VCaP (cell line): ENCODE results near the gene ZC2HC1C.
A peak's percentile ranks its signal among the peaks of the same experiment; 100 is the strongest.

Experiments used
- H3K27ac ChIP-seq: fragments of 450-650 bp; 2 replicates; pipeline ENCODE4 v1.5.1; 2017
- TF ChIP-seq, protein P1 (sequence below): fragments of 450-650 bp; conservative IDR thresholded peaks from 2 replicates; pipeline ENCODE4 v1.5.1; 2017; ENCODE audit warnings: mild to moderate bottlenecking, moderate library complexity

Gene ZC2HC1C

DNA sequence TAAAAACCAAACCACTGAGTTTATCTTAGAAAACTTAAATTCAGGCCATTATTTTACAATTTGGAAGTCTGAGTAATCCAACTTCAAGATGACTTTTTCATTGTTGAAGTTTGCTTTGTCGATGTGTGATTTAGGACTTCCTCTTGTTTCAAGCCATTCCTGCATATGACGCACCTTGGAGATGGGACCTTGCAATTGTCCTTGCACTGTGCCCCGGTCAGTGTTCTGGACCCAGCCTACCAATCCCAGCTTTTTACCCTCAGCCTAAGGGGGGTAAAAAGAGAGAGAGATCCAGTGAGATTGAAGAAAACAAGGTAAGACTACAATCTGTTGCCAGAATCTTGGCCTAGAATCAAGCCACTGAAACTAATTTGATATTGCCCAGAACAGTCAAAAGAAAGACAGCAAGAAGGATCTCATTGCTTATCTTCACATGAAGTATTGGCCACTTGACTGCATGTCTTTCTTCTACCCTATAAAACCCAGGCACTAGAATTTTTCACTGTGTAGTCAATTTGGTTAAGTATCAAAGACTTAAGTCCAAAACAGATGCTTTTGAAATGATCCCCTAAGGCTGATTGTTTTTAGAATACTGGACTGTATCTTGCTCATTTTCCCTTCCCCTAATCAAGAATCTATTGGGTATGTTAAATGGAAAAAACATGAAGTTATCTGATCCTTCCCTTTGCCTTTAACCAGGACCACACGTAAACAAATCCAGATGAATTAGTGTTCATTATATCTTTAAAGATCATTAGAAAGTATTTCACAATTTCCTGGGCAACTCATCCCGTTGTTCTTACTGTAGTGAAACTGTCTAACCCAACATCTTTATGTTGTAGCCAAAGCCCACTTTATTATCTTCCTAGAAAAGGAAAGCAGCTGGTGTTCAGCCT lies 15.8 kb upstream of the ZC2HC1C start:
- no peak overlapping the region for H3K27ac ChIP-seq
- TF ChIP-seq, protein P1, sequence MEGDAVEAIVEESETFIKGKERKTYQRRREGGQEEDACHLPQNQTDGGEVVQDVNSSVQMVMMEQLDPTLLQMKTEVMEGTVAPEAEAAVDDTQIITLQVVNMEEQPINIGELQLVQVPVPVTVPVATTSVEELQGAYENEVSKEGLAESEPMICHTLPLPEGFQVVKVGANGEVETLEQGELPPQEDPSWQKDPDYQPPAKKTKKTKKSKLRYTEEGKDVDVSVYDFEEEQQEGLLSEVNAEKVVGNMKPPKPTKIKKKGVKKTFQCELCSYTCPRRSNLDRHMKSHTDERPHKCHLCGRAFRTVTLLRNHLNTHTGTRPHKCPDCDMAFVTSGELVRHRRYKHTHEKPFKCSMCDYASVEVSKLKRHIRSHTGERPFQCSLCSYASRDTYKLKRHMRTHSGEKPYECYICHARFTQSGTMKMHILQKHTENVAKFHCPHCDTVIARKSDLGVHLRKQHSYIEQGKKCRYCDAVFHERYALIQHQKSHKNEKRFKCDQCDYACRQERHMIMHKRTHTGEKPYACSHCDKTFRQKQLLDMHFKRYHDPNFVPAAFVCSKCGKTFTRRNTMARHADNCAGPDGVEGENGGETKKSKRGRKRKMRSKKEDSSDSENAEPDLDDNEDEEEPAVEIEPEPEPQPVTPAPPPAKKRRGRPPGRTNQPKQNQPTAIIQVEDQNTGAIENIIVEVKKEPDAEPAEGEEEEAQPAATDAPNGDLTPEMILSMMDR, result no peak

DNA sequence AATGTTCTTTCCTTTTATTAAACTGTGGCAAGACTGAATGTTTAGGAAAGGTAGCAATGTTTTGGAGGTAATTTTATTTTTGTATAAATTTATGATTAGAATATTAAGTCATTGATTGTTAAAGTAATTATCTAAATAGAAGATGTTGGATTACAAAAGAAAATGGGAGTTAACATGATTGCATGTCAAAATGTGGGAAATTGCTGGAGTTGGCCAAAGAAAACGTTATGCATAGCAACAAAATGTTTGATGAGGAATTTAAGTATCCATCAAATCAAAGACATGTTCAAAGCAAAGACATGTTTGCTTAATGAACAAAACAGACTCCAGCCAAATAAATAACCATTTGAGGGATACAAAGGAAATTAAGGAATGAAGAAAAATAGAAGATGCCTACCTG lies 15.0 kb upstream of the ZC2HC1C start:
- TF ChIP-seq, protein P1, result no peak
- H3K27ac ChIP-seq, result no peak overlapping the region

DNA sequence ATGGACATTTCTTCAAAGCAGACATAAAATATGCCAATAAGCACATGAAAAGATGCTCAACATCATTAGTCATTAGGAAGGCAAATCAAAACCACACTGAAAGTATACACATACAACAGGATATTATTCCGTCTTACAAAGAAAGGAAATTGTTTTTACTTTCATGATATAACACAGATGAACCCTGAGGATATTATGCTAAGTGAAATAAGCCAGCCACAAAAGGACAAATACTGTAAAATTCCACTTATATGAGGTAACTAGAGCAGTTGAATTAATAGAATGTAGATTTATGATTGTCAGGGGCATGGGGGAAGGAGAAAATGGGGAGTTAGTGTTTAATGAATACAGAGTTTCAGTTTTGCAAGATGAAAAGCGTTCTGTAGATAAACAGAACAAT lies 9.8 kb upstream of the ZC2HC1C start:
- no peak overlapping the region for H3K27ac ChIP-seq
- TF ChIP-seq, protein P1, result no peak

DNA sequence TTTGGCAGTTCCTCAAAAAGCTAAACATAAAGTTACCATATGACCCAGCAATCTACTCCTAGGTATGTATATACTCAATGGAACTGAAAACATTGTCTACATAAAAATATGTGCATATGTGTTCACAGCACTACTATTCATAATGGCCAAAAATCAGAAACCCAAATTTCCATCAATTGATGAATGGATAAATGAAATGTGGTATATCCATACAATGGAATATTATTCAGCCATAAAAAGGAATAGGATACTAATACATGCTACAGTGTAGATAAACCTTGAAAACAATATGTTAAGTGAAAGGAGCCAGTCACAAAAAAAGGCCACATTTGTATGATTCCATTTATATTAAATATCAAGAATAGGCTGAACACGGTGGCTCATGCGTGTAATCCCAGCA lies 9.0 kb upstream of the ZC2HC1C start:
- TF ChIP-seq, protein P1, result no peak
- no peak overlapping the region for H3K27ac ChIP-seq

DNA sequence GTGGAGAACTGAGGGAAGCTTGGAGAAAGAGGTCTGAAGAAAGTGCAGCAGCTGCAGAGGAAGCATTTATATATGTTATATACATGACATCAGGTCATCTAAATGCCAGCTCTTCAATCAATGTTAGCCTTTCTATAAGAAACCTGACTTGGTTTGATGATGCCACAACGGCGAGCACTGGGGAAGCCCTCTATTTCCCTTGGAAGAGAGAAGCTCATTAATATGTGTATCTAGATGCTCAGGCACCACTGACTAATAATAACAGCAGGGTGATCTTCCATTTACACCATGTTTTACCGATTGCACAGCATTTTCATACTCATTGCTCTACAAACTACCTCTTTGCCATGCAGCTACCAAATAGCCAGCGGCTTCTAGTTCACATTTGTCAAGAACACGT lies 6.4 kb upstream of the ZC2HC1C start:
- TF ChIP-seq, protein P1, result no peak
- H3K27ac ChIP-seq, result peak overlapping the region; percentile 58

DNA sequence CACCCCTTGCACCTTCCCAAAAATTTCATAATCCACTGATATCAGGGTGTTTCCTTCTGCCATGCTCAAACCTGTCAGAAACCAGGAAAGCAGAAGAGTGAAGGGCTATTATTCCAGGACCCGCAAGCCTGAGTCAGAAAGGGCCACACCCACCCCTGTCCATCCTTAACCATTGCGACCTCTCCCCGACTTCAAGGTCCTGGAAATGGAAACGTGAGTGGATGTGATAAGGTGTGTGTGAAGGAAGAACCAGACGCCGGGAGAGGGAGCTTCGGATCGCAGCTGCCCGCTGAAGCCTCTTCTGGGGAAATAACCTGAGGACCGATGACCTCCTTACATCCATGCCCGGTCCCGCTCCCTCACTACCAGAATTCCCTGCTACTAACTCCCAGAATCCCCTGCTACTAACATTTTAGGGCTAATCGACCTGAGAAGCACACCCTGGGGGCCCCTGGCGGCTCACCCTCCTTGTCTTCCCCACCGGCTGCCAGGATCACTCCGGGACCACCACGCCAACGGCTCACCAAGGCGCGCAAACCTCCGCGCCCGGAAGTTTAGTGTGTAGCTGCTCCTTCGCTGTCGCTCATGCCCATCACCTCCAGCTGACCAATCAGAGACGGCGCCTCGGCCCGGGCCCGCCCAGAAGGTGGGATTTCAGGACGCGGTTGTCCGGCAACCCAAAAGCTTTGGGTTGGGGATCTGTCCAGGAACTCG lies 5.8 kb upstream of the ZC2HC1C start, which contains the start of gene ACYP1:
Gene ACYP1 (minus strand): TSS at position 534 of the 714 bp plus-strand sequence. CDS start 471 bp downstream, at position 63.
- H3K27ac ChIP-seq, result peak within 1 kb of the TSS; percentile 58

DNA sequence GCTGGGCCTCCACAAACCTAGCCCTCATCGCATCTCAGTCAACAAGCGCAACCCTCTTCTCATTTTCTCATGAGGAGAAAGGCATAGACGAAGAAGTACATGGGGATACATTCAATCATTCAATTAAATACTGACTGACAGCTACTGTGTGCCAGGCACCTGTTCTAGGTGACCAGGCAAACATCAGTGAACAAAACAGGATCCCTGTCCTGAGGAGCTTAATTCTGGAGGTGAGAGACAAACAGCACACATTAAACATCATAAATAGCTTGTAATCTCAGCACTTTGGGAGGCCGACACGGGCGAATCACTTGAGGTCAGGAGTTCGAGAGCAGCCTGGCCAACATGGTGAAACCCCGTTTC lies 5.3 kb upstream of the ZC2HC1C start:
- H3K27ac ChIP-seq, result peak overlapping the region; percentile 58
- TF ChIP-seq, protein P1, result no peak

More for the DNA sequence above, 5.8 kb upstream of the ZC2HC1C start, which contains the start of gene ACYP1:
- TF ChIP-seq, protein P1, result no peak
